ENCODE measurements around the gene RPN2.

DNA sequence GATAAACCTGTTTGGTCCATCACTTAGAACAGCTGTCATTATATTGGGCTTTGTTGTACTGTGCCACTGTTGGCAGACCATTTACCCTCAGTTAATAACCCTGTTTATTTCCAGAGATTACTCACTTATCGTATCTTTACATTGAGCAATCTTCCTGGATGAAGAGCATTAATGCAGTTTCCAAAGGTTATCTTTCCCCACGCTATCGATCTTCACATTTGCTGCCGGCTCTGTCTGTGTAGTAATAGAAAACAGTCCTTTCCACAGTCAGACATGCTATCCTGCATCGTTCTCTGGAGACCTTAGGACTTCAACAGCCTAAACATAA lies 55.1 kb downstream of the RPN2 start:
- TF ChIP-seq, protein P1, sequence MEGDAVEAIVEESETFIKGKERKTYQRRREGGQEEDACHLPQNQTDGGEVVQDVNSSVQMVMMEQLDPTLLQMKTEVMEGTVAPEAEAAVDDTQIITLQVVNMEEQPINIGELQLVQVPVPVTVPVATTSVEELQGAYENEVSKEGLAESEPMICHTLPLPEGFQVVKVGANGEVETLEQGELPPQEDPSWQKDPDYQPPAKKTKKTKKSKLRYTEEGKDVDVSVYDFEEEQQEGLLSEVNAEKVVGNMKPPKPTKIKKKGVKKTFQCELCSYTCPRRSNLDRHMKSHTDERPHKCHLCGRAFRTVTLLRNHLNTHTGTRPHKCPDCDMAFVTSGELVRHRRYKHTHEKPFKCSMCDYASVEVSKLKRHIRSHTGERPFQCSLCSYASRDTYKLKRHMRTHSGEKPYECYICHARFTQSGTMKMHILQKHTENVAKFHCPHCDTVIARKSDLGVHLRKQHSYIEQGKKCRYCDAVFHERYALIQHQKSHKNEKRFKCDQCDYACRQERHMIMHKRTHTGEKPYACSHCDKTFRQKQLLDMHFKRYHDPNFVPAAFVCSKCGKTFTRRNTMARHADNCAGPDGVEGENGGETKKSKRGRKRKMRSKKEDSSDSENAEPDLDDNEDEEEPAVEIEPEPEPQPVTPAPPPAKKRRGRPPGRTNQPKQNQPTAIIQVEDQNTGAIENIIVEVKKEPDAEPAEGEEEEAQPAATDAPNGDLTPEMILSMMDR (conservative IDR thresholded peaks at IDR 0.05; ENCODE audit: low read depth, low read length) = no peak
- no peak for TF ChIP-seq EZH2 (IDR thresholded peaks at IDR 0.05; ENCODE audit: borderline replicate concordance, low read depth, low read length, poor library complexity, severe bottlenecking)
